ENCODE data around the gene PSMG4.

Gene PSMG4

GRCh38 chr6:3283641-3284435 is 25.1 kb downstream of the PSMG4 start:
- Histone ChIP-seq H3K9ac (ENCODE audit: low read length) (no peak overlapping the region), H3K36me3 (ENCODE audit: control insufficient read depth, insufficient read depth, low read length) (peaks cover 3% of the 10 kb centered on the region), H3K4me3 (ENCODE audit: low read length) (no peak overlapping the region), H3K27ac (ENCODE audit: low read depth, low read length) (no peak overlapping the region), H3K27me3 (ENCODE audit: control insufficient read depth, insufficient read depth, low read length) (no peaks in the 10 kb centered on the region), H3K4me1 (ENCODE audit: control insufficient read depth, insufficient read depth, low read length) (peaks cover 12% of the 10 kb centered on the region)

DNA sequence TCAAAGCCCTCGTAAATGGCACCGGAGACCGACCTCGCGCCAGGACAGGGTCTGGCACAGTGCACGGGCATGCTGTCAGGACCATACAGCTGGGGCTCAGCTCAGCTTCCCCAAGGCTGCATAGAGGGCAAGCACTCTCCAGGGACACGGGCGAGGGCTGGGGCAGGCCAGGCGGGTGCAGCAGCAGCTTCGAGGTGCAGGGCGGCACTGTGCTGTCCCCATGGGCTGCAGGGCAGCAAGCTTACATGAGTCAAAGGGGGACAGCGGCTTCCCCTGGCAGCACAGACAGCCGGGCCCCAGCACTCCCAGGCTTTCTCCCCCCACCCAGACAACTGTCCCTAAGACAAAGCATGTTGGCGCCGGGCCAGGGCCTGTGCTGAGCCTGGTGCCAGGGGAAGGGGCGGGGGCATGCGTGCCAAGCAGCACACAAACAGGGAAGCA is 25.7 kb downstream of the PSMG4 start:
- Histone ChIP-seq H3K27ac (ENCODE audit: low read depth, low read length) (no peak overlapping the region), H3K27me3 (ENCODE audit: control insufficient read depth, insufficient read depth, low read length) (no peaks in the 10 kb centered on the region), H3K9ac (ENCODE audit: low read length) (no peak overlapping the region), H3K4me1 (ENCODE audit: control insufficient read depth, insufficient read depth, low read length) (peaks cover 12% of the 10 kb centered on the region), H3K36me3 (ENCODE audit: control insufficient read depth, insufficient read depth, low read length) (peaks cover 3% of the 10 kb centered on the region), H3K4me3 (ENCODE audit: low read length) (no peak overlapping the region)

DNA sequence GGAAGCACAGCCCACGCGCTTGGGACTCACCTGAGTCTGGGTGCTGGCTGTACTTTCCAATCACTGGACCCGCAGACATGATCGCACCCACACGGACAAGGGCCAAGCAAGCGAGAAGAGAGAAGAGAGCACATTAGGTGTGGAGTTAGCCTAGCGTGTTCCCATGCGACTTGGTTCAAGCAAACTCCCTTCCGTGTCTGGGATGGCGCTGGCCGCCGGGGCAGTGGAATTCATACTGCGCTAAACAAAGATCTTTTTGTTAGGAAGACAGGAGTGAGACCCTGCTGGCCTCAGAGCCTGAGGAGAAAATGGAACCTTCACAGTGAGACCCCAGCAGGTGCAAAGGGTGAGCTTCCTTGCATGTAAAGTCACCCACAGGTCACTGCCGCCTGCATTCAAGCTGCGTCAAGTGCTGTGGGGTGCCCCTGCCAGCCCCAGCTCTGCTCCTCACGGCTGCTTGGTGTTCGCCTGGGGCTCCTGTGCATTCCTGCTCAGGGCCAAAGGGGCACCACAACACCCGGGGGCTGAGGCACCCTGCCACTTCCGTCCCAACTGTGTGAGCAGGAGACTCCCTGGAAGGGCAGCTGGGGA is 26.4 kb downstream of the PSMG4 start:
- Histone ChIP-seq H3K4me1 (ENCODE audit: control insufficient read depth, insufficient read depth, low read length) (peaks cover 12% of the 10 kb centered on the region), H3K4me3 (ENCODE audit: low read length) (no peak overlapping the region), H3K27ac (ENCODE audit: low read depth, low read length) (no peak overlapping the region), H3K9ac (ENCODE audit: low read length) (no peak overlapping the region), H3K36me3 (ENCODE audit: control insufficient read depth, insufficient read depth, low read length) (peaks cover 3% of the 10 kb centered on the region), H3K27me3 (ENCODE audit: control insufficient read depth, insufficient read depth, low read length) (no peaks in the 10 kb centered on the region)

- Histone ChIP-seq H3K9ac (ENCODE audit: low read length) (no peak overlapping the region), H3K27me3 (ENCODE audit: control insufficient read depth, insufficient read depth, low read length) (no peaks in the 10 kb centered on the region), H3K36me3 (ENCODE audit: control insufficient read depth, insufficient read depth, low read length) (peaks cover 3% of the 10 kb centered on the region), H3K4me3 (ENCODE audit: low read length) (no peak overlapping the region), H3K27ac (ENCODE audit: low read depth, low read length) (no peak overlapping the region), H3K4me1 (ENCODE audit: control insufficient read depth, insufficient read depth, low read length) (peaks cover 12% of the 10 kb centered on the region)
These were observed 27.0 kb downstream of the PSMG4 start for GRCh38 chr6:3285732-3286131.

GRCh38 chr6:3286641-3287171 is 28.0 kb downstream of the PSMG4 start:
- peaks cover 3% of the 10 kb centered on the region for H3K36me3 ChIP-seq (ENCODE audit: control insufficient read depth, insufficient read depth, low read length)

GRCh38 chr6:3287308-3287707 is 28.6 kb downstream of the PSMG4 start:
- Histone ChIP-seq H3K27me3 (ENCODE audit: control insufficient read depth, insufficient read depth, low read length) (no peaks in the 10 kb centered on the region), H3K4me1 (ENCODE audit: control insufficient read depth, insufficient read depth, low read length) (peaks cover 6% of the 10 kb centered on the region), H3K9ac (ENCODE audit: low read length) (no peak overlapping the region), H3K27ac (ENCODE audit: low read depth, low read length) (no peak overlapping the region), H3K4me3 (ENCODE audit: low read length) (no peak overlapping the region), H3K36me3 (ENCODE audit: control insufficient read depth, insufficient read depth, low read length) (peaks cover 6% of the 10 kb centered on the region)

More at GRCh38 chr6:3286641-3287171, 28.0 kb downstream of the PSMG4 start:
- H3K4me3 ChIP-seq (ENCODE audit: low read length) = no peak overlapping the region
- no peak overlapping the region for H3K9ac ChIP-seq (ENCODE audit: low read length)
- H3K27ac ChIP-seq (ENCODE audit: low read depth, low read length) = no peak overlapping the region
- H3K27me3 ChIP-seq (ENCODE audit: control insufficient read depth, insufficient read depth, low read length) = no peaks in the 10 kb centered on the region
- peaks cover 12% of the 10 kb centered on the region for H3K4me1 ChIP-seq (ENCODE audit: control insufficient read depth, insufficient read depth, low read length)

DNA sequence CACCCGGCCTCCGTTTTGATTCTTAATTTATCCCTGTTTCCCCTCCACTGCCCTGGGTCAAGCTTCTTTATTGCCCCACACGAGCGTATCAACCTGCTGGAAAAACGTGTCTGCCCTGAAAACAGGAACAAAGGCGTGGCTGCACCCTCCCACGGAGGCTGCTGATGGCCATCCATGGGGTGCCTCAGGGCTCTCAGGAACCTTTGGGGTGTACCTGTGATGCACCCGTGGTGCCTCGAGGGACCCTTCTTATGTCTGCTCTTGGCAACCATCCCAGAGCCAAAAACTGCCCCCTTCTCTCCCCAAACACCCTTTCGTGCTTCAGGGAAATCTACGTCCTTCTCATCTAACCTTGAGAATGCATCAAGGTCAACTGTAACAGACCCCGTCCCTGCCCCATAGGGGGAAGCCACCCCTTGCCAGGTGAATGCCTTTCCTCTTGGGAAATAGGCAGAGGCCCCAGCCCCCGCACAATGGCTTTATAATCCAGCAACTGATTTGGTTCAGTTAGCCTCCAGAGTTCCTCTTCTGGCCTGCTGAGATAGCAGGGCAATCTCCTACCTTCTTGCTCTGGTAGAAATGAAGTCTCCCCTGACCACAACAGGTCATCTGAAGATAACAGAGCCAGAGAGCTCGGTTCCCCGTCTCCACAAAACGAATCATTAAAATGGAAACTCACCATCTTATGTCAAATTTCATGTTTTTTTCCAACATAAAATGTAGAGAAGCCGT is 29.4 kb downstream of the PSMG4 start:
- peaks cover 8% of the 10 kb centered on the region for H3K36me3 ChIP-seq (ENCODE audit: control insufficient read depth, insufficient read depth, low read length)
- no peaks in the 10 kb centered on the region for H3K27me3 ChIP-seq (ENCODE audit: control insufficient read depth, insufficient read depth, low read length)
- no peak overlapping the region for H3K9ac ChIP-seq (ENCODE audit: low read length)

DNA sequence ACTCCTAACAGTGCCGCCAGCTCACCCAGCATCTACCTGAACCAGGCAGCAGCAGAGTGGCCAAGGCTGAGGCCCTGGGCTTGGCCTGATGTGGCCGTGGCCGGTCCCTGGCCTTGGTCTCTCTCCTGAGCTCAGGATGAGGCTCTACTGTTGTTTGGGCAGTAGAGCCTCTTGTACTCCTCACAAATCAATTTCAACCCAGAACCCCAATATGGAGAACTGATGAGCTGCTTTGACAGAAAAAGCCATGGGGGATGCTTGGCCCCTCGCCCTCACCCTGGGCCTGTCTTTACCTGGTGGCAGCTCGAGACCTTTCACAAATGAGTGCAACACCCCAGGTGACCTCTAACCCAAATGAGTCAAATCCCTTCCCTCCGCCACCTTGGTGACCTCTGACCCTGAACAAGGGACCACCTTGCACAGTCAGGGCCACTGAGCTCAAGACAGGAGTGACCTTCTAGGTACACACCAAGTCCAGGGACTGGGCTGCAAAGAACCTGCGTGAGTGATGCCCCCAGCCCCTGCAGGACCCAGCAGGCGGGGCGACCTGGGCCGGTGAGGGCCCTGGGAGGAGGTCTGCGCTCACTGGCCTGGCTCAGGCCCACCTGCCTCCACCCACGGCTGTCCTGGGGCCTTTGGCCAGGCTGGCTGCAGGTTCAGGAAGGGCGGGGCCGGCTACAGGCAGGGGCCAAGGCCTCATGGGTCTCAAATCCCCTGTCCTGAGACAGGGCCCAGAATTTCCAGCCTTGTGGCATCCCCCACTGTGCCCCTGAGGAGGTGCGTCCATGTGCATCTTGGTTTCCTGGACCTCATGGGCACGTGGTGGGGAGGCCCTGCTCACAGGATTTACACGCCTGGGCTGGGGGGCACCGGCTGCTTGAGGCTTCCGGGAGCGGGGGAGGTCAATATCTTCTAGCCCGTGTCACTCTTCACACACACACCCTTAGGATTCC is 30.2 kb downstream of the PSMG4 start:
- H3K27me3 ChIP-seq (ENCODE audit: control insufficient read depth, insufficient read depth, low read length) = no peaks in the 10 kb centered on the region
- H3K27ac ChIP-seq (ENCODE audit: low read depth, low read length) = no peak overlapping the region
- H3K4me1 ChIP-seq (ENCODE audit: control insufficient read depth, insufficient read depth, low read length) = no peaks in the 10 kb centered on the region
- H3K36me3 ChIP-seq (ENCODE audit: control insufficient read depth, insufficient read depth, low read length) = peaks cover 8% of the 10 kb centered on the region
- no peak overlapping the region for H3K9ac ChIP-seq (ENCODE audit: low read length)
- H3K4me3 ChIP-seq (ENCODE audit: low read length) = no peak overlapping the region

More for the DNA sequence above, 29.4 kb downstream of the PSMG4 start:
- H3K4me1 ChIP-seq (ENCODE audit: control insufficient read depth, insufficient read depth, low read length) = no peaks in the 10 kb centered on the region
- H3K27ac ChIP-seq (ENCODE audit: low read depth, low read length) = no peak overlapping the region
- H3K4me3 ChIP-seq (ENCODE audit: low read length) = no peak overlapping the region

- Histone ChIP-seq H3K9ac (ENCODE audit: low read length) (no peak overlapping the region), H3K27ac (ENCODE audit: low read depth, low read length) (no peak overlapping the region), H3K4me1 (ENCODE audit: control insufficient read depth, insufficient read depth, low read length) (no peaks in the 10 kb centered on the region), H3K36me3 (ENCODE audit: control insufficient read depth, insufficient read depth, low read length) (peaks cover 12% of the 10 kb centered on the region), H3K27me3 (ENCODE audit: control insufficient read depth, insufficient read depth, low read length) (no peaks in the 10 kb centered on the region), H3K4me3 (ENCODE audit: low read length) (no peak overlapping the region)
These were observed 30.9 kb downstream of the PSMG4 start for GRCh38 chr6:3289664-3290055.

- no peak overlapping the region for H3K27ac ChIP-seq (ENCODE audit: low read depth, low read length)
- no peak overlapping the region for H3K9ac ChIP-seq (ENCODE audit: low read length)
- no peaks in the 10 kb centered on the region for H3K27me3 ChIP-seq (ENCODE audit: control insufficient read depth, insufficient read depth, low read length)
- no peak overlapping the region for H3K4me3 ChIP-seq (ENCODE audit: low read length)
- H3K36me3 ChIP-seq (ENCODE audit: control insufficient read depth, insufficient read depth, low read length) = peaks cover 9% of the 10 kb centered on the region
- no peaks in the 10 kb centered on the region for H3K4me1 ChIP-seq (ENCODE audit: control insufficient read depth, insufficient read depth, low read length)
These were observed 31.6 kb downstream of the PSMG4 start for GRCh38 chr6:3290149-3290930.

DNA sequence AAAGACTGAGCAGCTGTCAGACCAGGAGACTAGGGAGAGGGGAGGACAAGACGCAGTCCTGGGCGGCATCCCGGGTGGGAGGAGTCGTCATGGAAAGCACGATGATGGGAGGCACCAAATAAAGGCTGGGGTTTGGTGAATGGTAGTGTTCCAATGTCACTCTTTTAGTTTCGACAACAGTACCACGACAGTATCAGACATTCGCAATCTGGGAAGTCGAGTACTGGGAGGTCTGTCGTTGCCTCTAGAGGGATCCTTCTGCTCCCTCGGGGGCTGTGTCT is 32.1 kb downstream of the PSMG4 start:
- H3K4me3 ChIP-seq (ENCODE audit: low read length) = no peak overlapping the region
- peaks cover 9% of the 10 kb centered on the region for H3K36me3 ChIP-seq (ENCODE audit: control insufficient read depth, insufficient read depth, low read length)

More for the DNA sequence above, 32.1 kb downstream of the PSMG4 start:
- Histone ChIP-seq H3K27ac (ENCODE audit: low read depth, low read length) (no peak overlapping the region), H3K4me1 (ENCODE audit: control insufficient read depth, insufficient read depth, low read length) (no peaks in the 10 kb centered on the region), H3K9ac (ENCODE audit: low read length) (no peak overlapping the region), H3K27me3 (ENCODE audit: control insufficient read depth, insufficient read depth, low read length) (no peaks in the 10 kb centered on the region)
